ENCODE measurements around the gene VMAC. TPM values are rescaled to one million over a fixed set of nuclear protein-coding genes. Genes with fewer than 3 reads are reported as not detected.

The VMAC gene
- total and polyA plus RNA-seq, 2 of the 13 experiments (the other 11 are each of a cell fraction or from before 2014, with no cell fraction given): 2.4 TPM

GRCh38 chr19:5870986-5871394 lies 33.7 kb upstream of the VMAC start (continued):
- peak; percentile 88 for TF ChIP-seq ZNF792 (CRISPR knock-in tag; IDR thresholded peaks at IDR 0.05)
- 0 out of 2 replicates have a peak, but pooled peaks have one; percentile 29 for TF ChIP-seq BORCS8-MEF2B (CRISPR knock-in tag; IDR thresholded peaks at IDR 0.05)
- no peak for TF ChIP-seq MAFF (IDR thresholded peaks at IDR 0.05; ENCODE audit: low read depth, low read length)
- no peak; the same call in 1 of the 2 replicates for TF ChIP-seq ZNF329 (CRISPR knock-in tag; IDR thresholded peaks at IDR 0.05; ENCODE audit: low read depth)
- TF ChIP-seq ZNF326 (CRISPR knock-in tag; IDR thresholded peaks at IDR 0.05; ENCODE audit: borderline replicate concordance): no peak
- TF ChIP-seq KMT2B (CRISPR knock-in tag; IDR thresholded peaks at IDR 0.05): peak; percentile 36; the same call in 1 of the 2 replicates
- TF ChIP-seq, protein P1, sequence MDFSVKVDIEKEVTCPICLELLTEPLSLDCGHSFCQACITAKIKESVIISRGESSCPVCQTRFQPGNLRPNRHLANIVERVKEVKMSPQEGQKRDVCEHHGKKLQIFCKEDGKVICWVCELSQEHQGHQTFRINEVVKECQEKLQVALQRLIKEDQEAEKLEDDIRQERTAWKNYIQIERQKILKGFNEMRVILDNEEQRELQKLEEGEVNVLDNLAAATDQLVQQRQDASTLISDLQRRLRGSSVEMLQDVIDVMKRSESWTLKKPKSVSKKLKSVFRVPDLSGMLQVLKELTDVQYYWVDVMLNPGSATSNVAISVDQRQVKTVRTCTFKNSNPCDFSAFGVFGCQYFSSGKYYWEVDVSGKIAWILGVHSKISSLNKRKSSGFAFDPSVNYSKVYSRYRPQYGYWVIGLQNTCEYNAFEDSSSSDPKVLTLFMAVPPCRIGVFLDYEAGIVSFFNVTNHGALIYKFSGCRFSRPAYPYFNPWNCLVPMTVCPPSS (IDR thresholded peaks at IDR 0.05): no peak
- TF ChIP-seq ZKSCAN8 (CRISPR knock-in tag; IDR thresholded peaks at IDR 0.05; ENCODE audit: borderline replicate concordance): peak; percentile 95
- TF ChIP-seq EED (CRISPR knock-in tag; IDR thresholded peaks at IDR 0.05): no peak
- TF ChIP-seq ZNF256 (CRISPR knock-in tag; conservative IDR thresholded peaks at IDR 0.05): no peak
- no peak for TF ChIP-seq PHB2 (IDR thresholded peaks at IDR 0.05; ENCODE audit: partially characterized antibody)
- TF ChIP-seq HMG20B (CRISPR knock-in tag; conservative IDR thresholded peaks at IDR 0.05): peak; percentile 81; the same call in 1 of the 2 replicates
- no peak for TF ChIP-seq ZSCAN30 (CRISPR knock-in tag; IDR thresholded peaks at IDR 0.05)
- no peak for TF ChIP-seq ZNF484 (CRISPR knock-in tag; IDR thresholded peaks at IDR 0.05; ENCODE audit: borderline replicate concordance, low read depth)
- peak; percentile 50; the same call in 1 of the 2 replicates for TF ChIP-seq ZNF546 (CRISPR knock-in tag; conservative IDR thresholded peaks at IDR 0.05)
- peak; percentile 92 for TF ChIP-seq IRF2 (CRISPR knock-in tag; IDR thresholded peaks at IDR 0.05)
- no peak for TF ChIP-seq ZNF879 (CRISPR knock-in tag; IDR thresholded peaks at IDR 0.05)
- peak; percentile 80 for TF ChIP-seq SP5 (CRISPR knock-in tag; IDR thresholded peaks at IDR 0.05; ENCODE audit: borderline replicate concordance, low read depth)
- TF ChIP-seq ZNF598 (CRISPR knock-in tag; IDR thresholded peaks at IDR 0.05; ENCODE audit: borderline replicate concordance): no peak
- peak; percentile 72 for TF ChIP-seq RFXAP (CRISPR knock-in tag; IDR thresholded peaks at IDR 0.05; ENCODE audit: borderline replicate concordance)
- TF ChIP-seq, protein P2, sequence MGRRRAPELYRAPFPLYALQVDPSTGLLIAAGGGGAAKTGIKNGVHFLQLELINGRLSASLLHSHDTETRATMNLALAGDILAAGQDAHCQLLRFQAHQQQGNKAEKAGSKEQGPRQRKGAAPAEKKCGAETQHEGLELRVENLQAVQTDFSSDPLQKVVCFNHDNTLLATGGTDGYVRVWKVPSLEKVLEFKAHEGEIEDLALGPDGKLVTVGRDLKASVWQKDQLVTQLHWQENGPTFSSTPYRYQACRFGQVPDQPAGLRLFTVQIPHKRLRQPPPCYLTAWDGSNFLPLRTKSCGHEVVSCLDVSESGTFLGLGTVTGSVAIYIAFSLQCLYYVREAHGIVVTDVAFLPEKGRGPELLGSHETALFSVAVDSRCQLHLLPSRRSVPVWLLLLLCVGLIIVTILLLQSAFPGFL (CRISPR knock-in tag; IDR thresholded peaks at IDR 0.05): no peak
- TF ChIP-seq ZFP36L2 (CRISPR knock-in tag; IDR thresholded peaks at IDR 0.05): 0 out of 2 replicates have a peak, but pooled peaks have one; percentile 52
- TF ChIP-seq ZNF75D (CRISPR knock-in tag; IDR thresholded peaks at IDR 0.05; ENCODE audit: borderline replicate concordance): no peak
- TF ChIP-seq ZNF335 (CRISPR knock-in tag; IDR thresholded peaks at IDR 0.05): peak; percentile 73; the same call in 1 of the 2 replicates
- no peak for TF ChIP-seq TEAD2 (CRISPR knock-in tag; IDR thresholded peaks at IDR 0.05)
- no peak for TF ChIP-seq PCBP1 (IDR thresholded peaks at IDR 0.05; ENCODE audit: borderline replicate concordance, low read depth, low read length)
- TF ChIP-seq ZNF576 (CRISPR knock-in tag; IDR thresholded peaks at IDR 0.05): no peak
- TF ChIP-seq MIER3 (CRISPR knock-in tag; IDR thresholded peaks at IDR 0.05; ENCODE audit: borderline replicate concordance): peak; percentile 99
- peak; percentile 78 for TF ChIP-seq TBX3 (IDR thresholded peaks at IDR 0.05; ENCODE audit: borderline replicate concordance)
- no peak for TF ChIP-seq ZUFSP (CRISPR knock-in tag; IDR thresholded peaks at IDR 0.05; ENCODE audit: borderline replicate concordance)
- no peak; the same call in 1 of the 2 replicates for TF ChIP-seq MXD4 (CRISPR knock-in tag; IDR thresholded peaks at IDR 0.05)
